IMR-90 (cell line): ENCODE measurements around the gene ERC2.
A peak's percentile ranks its signal among the peaks of the same experiment; 100 is the strongest.

Experiments
- BHLHE40 ChIP-seq: fragments of 150-350 bp; IDR thresholded peaks from 2 replicates; pipeline ENCODE4 v1.6.1; 2016; ENCODE audit warnings: mild to moderate bottlenecking, low read depth, low read length
- RCOR1 ChIP-seq: IDR thresholded peaks from 2 replicates; pipeline ENCODE4 v1.6.1; 2012; ENCODE audit warnings: mild to moderate bottlenecking, low read length, improper control_type of control experiment; ENCODE audit not compliant: insufficient replicate concordance
- USF2 ChIP-seq: fragments of 150-350 bp; IDR thresholded peaks from 2 replicates; pipeline ENCODE4 v1.6.1; 2017; ENCODE audit warnings: mild to moderate bottlenecking, antibody characterized with exemption, low read length, low read depth
- TF ChIP-seq, protein P1 (sequence below): conservative IDR thresholded peaks from 2 replicates; pipeline ENCODE4 v1.5.1; 2012; ENCODE audit warnings: mild to moderate bottlenecking, low read depth, low read length, improper control_type of control experiment

- TF ChIP-seq, protein P1, sequence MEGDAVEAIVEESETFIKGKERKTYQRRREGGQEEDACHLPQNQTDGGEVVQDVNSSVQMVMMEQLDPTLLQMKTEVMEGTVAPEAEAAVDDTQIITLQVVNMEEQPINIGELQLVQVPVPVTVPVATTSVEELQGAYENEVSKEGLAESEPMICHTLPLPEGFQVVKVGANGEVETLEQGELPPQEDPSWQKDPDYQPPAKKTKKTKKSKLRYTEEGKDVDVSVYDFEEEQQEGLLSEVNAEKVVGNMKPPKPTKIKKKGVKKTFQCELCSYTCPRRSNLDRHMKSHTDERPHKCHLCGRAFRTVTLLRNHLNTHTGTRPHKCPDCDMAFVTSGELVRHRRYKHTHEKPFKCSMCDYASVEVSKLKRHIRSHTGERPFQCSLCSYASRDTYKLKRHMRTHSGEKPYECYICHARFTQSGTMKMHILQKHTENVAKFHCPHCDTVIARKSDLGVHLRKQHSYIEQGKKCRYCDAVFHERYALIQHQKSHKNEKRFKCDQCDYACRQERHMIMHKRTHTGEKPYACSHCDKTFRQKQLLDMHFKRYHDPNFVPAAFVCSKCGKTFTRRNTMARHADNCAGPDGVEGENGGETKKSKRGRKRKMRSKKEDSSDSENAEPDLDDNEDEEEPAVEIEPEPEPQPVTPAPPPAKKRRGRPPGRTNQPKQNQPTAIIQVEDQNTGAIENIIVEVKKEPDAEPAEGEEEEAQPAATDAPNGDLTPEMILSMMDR = peak; percentile 48
- TF ChIP-seq RCOR1 = no peak
- no peak for TF ChIP-seq BHLHE40
- no peak for TF ChIP-seq USF2
Observed at GRCh38 chr3:56303487-56303886, 164.8 kb downstream of the ERC2 start.
